Globus pallidus (tissue), 1 donor: ENCODE measurements around the gene GLCCI1.
"Not testable (repeated sequence)": the region's sequence is repeated elsewhere in the genome, so short reads cannot be mapped to it uniquely, and the experiment has no call there.

Source experiments
- DNase-seq: peaks from one replicate; pipeline ENCODE4 v3.0.0-alpha.2; 2015; ENCODE audit warnings: low spot score

GLCCI1 gene

GRCh38 chr7:8051373-8051772 is 82.8 kb downstream of the GLCCI1 start:
- no peak for DNase-seq

GRCh38 chr7:8051998-8052397 is 83.4 kb downstream of the GLCCI1 start:
- DNase-seq = no peak

GRCh38 chr7:8052824-8053223 is 84.2 kb downstream of the GLCCI1 start:
- no peak for DNase-seq

- no peak for DNase-seq
Observed at GRCh38 chr7:8056439-8056838, 87.8 kb downstream of the GLCCI1 start.

GRCh38 chr7:8057566-8057965 is 89.0 kb downstream of the GLCCI1 start:
- DNase-seq = no peak

- DNase-seq = no peak
Observed at GRCh38 chr7:8058322-8058721, 89.7 kb downstream of the GLCCI1 start.

- DNase-seq = no peak
Observed at GRCh38 chr7:8058852-8059251, 90.3 kb downstream of the GLCCI1 start.

GRCh38 chr7:8060241-8060640 is 91.6 kb downstream of the GLCCI1 start:
- DNase-seq = no peak

GRCh38 chr7:8063300-8063699 is 94.7 kb downstream of the GLCCI1 start:
- DNase-seq = not testable (repeated sequence)

- DNase-seq = no peak
Observed at GRCh38 chr7:8063706-8064297, 95.2 kb downstream of the GLCCI1 start.

GRCh38 chr7:8064828-8065227 is 96.2 kb downstream of the GLCCI1 start:
- no peak for DNase-seq

- no peak for DNase-seq
Observed at GRCh38 chr7:8065356-8065813, 96.8 kb downstream of the GLCCI1 start.

- DNase-seq = peak; percentile 15
Observed at GRCh38 chr7:8068892-8069686, 100.5 kb downstream of the GLCCI1 start.

- DNase-seq = no peak
Observed at GRCh38 chr7:8070451-8071180, 102.0 kb downstream of the GLCCI1 start.

- no peak for DNase-seq
Observed at GRCh38 chr7:8078418-8078817, 109.8 kb downstream of the GLCCI1 start.

- no peak for DNase-seq
Observed at GRCh38 chr7:8082762-8083161, 114.2 kb downstream of the GLCCI1 start.

GRCh38 chr7:8084836-8085235 is 116.2 kb downstream of the GLCCI1 start:
- no peak for DNase-seq

- no peak for DNase-seq
Observed at GRCh38 chr7:8085420-8085819, 116.8 kb downstream of the GLCCI1 start.

GRCh38 chr7:8086239-8086638 is 117.6 kb downstream of the GLCCI1 start:
- no peak for DNase-seq

- DNase-seq = no peak
Observed at GRCh38 chr7:8089036-8089780, 120.6 kb downstream of the GLCCI1 start.

GRCh38 chr7:8092140-8092539 is 123.5 kb downstream of the GLCCI1 start:
- DNase-seq = no peak
